UCSD-AML1 (cell line): ENCODE data around the gene PLEKHN1.
"Not testable (repeated sequence)": the region's sequence is repeated elsewhere in the genome, so short reads cannot be mapped to it uniquely, and the experiment has no call there.

Experiments
- DNase-seq: peaks from one replicate; lab custom pipeline; 2025; ENCODE audit not compliant: unreplicated experiment; lab: John Stamatoyannopoulos, UW

The PLEKHN1 gene

DNA sequence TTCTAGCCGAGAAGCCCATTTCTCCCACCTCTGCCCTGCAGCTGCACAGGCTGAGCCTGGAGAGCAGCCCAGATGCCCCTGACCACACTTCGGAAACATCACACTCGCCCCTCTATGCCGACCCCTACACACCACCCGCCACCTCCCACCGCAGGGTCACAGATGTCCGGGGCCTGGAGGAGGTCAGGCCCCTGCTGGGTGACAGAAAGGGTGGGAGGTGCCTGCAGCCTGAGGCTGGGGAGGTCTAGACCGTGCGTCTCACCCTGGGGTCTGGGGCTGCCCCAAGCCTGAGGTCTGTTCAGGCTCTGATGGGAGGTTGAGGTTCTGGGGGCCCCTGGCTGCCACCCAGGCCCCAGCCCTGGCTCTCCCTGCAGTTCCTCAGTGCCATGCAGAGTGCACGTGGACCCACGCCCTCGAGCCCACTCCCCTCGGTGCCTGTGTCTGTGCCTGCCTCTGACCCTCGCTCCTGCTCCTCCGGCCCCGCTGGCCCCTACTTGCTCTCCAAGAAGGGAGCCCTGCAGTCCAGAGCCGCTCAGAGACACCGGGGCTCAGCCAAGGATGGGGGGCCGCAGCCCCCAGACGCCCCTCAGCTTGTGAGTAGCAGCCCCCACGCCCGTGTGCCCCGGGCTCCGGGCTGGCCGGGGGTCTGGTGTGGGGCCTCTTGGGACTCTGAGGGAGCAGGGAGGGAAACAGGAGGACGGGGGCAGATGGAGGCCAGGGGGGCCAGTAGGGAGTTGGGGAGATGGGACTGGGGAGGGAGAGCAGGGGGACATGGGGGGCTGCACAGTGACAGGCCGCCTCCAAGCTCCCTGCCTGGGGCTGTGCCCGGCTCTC lies 7.4 kb downstream of the PLEKHN1 start:
- no peak for DNase-seq

DNA sequence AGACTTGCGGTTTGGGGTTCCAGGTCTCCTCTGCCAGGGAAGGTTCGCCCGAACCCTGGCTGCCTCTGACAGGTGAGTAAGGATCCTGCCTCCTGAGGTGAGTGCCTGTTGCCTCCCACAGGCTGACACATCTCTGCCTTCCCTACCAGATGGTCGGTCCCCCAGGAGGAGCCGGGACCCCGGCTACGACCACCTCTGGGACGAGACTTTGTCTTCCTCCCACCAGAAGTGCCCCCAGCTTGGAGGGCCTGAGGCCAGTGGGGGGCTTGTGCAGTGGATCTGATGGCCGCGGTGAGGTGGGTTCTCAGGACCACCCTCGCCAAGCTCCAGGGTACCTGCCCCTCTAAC lies 8.0 kb downstream of the PLEKHN1 start:
- DNase-seq, result no peak

DNA sequence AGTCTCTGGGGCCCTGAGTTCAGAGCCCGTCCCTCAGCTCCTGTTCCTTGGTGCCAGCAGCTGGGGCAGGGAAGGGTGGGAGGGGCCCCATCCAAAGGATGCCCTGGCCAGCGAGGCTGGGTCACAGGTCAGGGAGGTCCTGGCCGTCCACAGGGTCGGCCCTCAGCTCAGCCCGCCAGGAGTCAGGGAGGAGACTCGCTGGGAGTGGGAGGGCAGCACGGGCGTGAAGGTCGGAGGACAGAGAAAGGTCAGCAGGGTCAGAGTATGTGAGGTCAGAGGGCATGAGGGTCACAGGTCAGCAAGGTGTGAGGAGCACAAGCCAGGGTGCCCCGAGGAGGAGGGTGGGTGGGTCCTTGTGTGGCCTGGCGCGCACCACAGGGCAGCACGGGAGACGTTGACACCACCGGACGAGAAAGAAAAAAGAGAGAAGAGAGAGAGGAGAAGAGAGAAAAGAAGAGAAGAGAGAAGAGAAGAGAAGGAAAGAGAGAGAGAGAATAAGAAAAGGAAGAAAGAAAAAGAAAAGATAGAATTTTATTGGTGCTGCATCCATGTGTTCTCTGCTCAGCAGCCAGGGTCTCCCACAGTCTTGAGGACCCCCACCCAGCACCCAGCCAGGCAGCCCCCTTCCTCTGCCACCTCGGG lies 8.5 kb downstream of the PLEKHN1 start:
- no peak for DNase-seq

DNA sequence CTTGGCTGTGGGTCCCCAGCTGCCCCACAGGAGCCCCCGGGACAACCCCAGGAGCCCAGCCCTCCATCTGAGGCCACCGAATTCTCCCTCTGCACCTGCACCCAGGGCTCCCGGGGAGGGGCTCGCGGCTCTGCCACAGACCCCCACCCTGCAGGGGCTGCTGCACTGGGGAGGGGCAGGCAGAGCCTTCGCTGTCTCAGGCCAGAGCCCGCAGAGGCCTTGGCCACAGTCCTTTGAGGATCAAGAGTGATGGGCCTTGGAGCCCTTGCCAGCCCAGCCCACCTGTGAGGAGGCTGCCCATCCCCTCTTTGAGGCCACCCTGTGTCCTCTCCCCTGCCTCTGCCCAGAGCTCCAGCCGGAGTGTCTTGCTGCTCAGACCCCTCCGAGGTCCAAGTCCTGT lies 9.1 kb downstream of the PLEKHN1 start:
- DNase-seq, result no peak

DNA sequence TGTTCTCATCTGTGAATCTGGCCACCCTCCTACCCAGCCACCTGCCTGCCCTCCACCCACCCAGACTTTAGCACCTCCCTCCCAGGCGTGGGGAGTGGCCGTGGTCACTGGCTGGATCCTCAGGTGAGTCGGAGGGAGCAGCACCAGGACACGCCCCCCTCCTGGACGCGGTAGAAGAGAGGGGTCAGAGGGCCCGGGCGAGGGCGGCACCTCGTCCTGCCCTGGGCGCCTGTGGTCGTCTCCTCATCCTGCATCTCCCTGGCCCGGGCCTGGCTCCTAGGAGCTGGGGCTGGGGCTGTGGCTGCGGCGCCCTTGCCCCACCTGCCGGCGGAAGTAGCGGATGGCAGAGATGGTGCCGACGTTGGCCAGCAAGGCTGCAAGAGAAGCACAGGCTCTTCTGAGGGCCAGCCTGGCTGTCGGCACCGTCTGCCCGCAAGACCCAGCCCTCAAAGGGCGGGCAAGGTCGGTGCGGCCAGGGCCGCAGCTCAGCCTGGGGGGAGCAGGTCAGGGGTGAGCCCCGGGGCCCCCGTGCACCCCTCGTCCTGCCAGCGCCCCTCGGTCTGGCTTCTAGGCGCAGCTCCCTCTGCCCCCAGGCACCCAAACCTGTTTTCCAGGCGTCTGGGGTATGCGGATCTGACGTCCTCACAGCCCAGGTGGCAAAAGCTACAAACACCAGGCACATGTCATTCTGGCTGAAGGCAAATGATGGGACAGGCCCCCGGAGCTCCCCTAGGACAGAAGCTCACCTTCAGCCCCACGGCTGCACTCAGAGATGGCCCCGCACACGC lies 9.8 kb downstream of the PLEKHN1 start:
- peak; percentile 64 for DNase-seq

DNA sequence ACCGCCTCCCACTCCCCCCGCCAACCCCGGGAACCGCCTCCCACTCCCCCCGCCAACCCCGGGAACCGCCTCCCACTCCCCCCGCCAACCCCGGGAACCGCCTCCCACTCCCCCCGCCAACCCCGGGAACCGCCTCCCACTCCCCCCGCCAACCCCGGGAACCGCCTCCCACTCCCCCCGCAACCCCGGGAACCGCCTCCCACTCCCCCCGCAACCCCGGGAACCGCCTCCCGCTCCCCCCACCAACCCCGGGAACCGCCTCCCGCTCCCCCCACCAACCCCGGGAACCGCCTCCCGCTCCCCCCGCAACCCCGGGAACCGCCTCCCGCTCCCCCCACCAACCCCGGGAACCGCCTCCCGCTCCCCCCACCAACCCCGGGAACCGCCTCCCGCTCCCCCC lies 10.5 kb downstream of the PLEKHN1 start:
- DNase-seq, result not testable (repeated sequence)

DNA sequence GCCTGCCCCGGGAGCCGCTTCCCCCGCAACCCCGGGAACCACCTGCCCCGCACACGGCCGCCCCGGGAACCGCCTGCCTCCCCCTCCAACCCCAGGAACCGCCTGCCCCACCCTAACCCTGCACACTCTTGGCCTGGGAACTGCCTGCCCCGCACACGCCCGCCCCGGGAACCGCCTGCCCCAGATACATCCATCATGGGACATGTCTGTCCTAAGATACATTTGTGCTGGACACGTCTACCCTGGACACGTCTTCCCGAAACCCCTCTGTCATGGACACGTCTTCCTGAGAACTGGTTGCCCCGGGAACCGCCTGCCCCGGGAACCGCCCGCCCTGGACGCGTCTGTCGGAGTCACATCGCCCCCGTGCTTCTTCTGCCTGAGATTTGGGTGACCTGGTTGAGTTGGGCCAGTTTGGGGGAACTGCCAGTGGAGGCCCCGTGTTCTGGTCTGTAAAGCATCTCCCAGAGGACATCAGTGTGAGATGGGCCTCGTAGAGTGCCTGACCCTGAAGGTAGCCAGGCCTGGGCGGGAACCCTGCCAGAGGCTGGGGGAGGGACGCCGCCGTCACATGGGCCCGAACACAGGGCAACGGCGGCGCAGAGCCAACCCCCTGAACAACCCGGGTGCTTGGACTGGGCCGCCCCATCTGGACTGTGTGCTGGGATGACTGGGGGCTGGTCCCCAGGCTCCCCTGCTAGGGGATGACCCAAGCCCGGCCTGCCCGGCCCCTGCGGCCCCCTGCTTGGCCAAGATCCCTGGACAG lies 12.0 kb downstream of the PLEKHN1 start:
- DNase-seq, result no peak

DNA sequence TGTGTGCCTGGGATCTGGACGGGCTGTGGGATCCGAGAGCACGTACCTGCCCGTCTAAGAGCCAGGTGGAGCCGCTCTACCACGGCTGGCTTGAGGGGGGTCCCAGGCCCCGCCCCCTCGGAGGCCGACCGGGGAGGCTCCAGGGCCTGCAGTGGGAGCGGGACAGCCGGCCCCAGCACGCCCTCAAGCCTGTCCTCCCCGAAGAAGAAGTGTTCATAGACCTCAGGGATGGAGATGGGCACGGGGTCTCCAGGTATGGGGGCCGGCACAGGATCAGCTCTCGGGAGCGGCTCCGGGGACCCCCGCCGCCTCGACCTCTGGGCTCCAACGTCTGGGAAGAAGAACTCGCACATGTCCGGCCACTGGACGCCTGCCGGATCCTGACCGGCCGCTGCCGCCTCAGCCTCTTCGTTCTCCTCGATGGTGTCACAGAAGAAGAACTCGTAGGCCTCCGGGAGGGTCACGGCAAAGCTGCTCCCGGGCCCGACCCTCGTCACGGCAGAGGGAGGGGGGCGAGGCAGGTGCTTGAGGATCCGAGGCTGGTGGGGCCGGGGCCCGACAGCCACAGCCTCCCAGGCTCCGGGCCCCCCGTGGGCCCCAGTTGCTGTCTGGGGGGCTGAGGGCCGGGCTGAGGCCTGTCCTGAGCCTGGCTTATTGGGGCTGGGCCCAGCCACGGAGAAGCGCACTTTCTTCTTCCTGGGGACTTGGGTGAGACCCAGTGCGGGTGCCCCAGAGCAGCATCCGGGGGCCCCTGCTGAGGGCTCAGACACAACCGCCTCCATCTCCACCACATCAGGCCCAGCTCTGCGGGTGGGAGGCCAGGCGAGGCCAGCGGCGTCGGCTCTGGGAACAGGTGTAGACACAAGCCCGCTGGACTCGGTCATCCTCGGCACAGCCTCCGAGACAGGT lies 12.8 kb downstream of the PLEKHN1 start:
- no peak for DNase-seq

DNA sequence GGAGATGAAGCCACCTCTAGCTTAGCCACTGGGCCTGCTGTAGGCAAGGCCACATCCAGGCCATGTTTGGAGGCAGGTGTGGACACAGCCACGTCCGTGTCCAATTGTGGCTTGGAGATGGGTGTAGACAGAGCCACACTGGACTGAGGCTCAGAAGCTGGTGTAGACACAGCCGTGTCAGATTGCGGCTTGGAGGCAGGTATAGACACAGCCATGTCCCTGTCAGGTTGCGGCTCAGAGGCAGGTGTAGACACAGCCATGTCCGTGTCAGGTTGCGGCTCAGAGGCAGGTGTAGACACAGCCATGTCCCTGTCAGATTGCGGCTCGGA lies 13.4 kb downstream of the PLEKHN1 start:
- no peak for DNase-seq

DNA sequence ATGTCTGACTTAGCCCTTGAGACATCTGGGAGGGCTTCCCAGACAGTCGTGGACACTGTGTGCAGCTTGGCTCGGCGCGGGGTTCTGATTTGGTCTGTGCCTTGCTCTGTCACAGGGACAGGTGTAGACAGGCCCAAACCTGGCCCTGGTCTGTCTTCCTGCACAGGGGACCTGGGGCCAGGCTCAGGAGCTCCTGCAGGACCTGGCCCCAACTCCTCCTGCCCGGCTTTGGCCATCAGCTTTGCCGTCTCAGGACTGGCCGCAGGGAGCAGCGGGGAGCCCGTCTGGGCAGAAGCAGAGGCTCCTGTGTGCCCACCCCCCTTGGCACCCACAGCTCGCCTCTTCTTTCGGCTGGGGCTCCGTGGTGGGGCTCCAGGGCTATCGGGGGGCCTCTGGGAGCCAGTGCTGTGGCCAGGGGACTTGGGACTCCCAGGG lies 13.9 kb downstream of the PLEKHN1 start:
- DNase-seq, result no peak

DNA sequence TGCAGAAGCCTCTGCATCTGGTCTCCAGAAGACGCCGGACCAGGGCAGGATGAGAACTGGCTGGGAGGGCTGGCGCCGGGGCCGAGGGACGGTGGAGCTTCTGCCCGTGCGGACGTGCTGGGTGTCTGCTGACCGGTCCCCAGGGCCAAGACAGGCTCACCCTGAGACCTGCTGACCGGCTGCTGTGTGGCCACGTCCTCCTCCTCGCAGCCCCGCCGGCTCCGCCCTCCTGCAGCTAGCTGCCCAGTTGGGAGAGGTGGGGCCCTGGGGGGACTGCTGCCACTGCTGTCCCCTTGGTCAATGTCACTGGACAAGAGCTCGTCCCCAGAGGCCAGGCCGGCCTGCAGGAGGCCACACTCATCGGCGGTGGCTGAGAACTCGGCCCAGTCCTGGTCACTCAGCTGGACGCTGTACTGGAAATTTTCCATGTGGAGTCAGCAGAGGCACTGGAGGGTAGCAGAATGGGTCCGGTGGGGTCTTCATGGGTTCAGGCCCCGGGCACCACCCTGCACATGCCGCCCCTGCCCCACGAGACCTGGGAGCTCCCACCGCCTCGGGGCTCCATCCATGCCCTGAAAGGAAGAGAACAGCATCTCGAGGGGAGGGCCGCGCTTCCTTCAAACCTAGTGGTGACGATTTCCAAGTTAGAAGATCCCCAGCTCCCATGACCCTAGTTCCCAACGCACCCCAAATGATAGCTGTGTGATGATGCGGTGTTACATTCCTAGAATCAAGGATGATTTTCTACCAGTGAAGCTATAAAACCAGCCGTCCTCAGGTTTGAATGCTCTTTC lies 14.5 kb downstream of the PLEKHN1 start:
- no peak for DNase-seq

DNA sequence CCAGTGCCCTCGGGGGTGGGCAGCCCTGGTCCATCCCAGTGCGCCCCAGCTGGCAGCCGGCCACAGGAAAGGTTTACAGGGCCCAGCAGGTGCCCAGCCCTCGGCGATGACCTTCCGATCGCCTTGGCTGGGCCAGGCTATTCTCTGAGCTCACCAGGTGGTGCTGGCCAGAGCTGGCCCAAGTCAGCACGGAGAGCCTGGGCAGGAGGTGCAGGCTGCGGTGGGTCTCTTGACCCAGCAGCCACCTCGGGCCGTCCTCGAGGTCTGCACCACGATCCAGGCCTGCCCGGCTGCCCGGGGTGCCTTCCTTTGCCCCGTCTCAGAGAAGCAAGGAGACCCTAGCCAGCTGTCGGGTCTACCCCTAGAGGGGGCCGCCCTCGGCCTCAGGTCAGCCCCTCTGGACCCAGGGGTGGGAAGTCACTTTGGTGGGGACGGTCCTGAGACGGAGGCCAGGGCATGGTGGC lies 15.2 kb downstream of the PLEKHN1 start:
- no peak for DNase-seq

DNA sequence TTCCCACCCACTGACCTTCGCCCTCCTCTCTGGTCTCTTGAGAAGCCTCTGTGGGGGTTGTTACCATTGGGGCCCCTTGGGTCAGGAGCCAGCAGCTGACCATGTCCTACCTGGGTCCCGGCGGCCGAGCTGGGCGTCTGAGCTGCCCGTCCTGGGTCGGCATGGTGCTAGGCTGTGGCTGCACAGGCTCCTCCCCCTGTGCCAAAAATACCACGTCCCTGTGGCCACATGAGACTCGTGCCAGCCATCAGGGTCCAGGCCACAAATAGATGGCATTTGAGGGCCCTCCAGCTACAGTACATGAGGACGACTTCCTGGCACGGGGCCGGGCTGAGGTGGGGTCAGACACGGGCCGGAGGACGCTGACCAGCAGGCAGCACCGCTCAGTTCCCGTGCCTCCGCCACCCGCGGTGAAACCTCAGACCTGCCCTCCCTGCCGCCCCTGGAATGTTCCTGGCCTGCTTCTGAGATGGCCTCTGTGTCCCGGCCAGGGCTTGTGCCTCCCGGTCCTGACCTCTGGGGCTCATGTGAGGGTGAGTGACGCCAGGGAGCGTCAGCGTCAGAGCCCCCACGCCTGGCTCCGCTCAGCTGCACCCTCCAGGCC lies 15.8 kb downstream of the PLEKHN1 start, which contains the start of gene PERM1:
PERM1 (minus strand) TSS at position 139 of the 604 bp plus-strand sequence. CDS start 1,064 bp downstream, outside the sequence.
- no peak for DNase-seq

DNA sequence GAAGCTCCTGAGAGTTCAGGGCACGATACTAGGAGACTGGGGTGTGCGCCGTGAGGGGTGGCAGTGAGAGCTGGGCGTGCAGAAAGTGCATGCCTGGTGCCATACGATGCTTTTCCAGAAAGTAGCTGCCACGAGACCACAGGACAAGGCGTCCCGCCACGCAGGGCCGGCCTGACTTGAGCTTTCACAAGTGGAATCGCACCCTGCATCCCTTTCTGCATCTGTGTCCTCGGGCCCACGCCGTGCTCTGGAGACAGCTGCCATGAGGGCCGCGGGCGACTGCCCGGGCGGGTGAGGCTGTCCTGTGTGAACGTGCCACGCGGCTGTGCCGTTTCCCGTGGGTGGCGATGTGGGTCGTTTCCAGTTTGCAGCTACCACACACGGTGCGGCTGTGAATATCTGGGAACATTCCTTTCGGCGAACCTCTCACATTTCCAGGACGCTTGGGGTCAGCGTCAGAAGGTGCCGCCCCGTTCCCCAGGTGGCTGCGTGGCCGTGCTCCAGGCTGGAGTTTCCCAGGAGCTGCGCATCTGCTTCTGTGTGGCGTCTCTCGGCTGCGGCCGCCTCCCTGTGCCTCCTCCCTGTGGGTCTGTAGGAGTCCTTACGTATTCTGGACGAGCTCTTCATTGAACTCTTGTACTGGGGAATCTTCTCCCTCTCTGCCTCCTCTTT lies 16.6 kb downstream of the PLEKHN1 start:
- DNase-seq, result no peak

DNA sequence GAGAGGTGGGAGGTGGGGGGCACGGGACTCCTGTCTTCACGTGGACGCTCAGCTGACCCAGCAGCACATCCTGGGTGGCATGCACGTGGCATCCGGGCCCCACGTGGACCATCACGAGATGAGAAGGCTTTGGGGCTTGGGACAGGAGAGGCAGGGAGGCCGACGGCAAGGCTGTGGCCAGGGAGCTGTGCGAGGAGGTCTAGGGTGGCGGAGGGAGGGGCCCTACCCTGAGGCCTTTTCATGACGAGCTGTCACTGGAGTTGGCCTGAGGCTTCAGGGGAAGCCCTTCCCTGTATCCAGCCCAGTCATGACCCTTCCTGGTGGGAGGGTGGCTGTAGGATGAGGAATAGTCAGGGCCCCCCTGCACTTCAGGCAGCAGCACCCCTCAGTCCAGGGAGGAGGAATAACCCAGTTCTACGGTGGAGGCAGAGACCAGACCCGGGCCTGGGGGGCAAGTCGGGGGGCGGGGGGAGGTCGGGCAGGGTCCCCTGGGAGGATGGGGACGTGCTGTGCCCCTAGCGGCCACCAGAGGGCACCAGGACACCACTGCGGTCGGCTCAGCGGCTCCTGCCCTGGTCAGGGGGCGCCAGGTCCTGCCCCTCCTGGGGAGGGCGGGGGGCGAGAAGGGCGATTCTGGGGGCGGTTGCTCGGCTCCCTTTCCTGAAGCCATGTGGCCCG lies 17.7 kb downstream of the PLEKHN1 start:
- peak; percentile 46 for DNase-seq

DNA sequence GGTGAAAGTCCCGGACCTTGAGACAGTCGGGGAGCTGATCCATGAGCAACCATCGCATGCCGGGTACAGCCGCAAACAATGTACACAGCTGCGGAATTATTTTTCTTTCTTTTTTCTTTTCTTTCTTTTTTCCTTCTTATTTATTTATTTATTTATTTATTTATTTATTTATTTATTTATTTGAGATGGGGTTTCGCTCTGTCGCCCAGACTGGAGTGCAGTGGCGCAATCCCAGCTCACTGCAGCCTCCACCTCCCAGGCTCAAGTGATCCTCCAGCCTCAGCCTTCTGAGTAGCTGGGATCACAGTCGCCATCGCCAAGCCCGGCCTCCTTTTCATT lies 18.2 kb downstream of the PLEKHN1 start:
- DNase-seq, result no peak

DNA sequence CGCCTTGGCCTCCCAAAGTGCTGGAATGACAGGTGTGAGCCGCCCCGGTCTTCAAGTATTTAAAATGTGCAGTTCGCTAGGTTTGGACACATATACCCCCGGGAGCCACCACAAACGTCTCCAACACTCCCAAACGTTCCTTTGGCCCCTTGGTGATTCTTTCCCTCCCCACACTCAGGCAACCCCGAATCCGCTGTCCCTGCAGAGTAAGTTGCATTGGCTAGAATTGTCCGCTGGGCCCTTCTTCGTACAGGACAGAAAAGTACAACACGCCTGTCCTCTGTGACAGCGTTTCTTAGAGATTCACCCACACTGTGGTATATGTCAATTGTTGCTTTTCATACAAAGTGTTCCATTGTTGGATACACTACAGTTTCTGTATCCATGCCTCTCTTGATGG lies 18.8 kb downstream of the PLEKHN1 start:
- no peak for DNase-seq

DNA sequence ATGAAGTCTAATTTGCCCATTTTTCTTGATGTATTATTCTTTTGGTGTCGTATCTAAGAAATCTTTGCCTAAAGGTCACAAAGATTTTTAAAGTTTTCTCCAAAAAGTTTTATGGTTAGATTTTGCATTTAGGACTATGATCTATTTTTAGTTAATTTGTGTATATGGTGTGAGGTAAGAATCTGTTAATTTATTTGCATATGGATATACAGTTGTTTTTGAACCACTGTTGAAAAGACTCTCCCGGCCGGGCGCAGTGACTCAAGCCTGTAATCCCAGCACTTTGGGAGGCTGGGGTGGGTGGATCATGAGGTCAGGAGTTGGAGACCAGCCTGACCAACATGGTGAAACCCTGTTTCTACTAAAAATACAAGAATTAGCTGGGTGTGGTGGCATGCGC lies 21.8 kb downstream of the PLEKHN1 start:
- DNase-seq, result not testable (repeated sequence)
